Esophagus muscularis mucosa (tissue), 3 donors: ENCODE measurements around the gene NPB.

ENCODE experiments used
- POLR2A ChIP-seq: fragments of 450-650 bp; IDR thresholded peaks from one replicate; pipeline ENCODE4 v1.6.1; 2017; ENCODE audit warnings: antibody characterized with exemption, moderate library complexity, mild to moderate bottlenecking, low read depth
- POLR2AphosphoS5 ChIP-seq, 2 donors: sonication (generic); formaldehyde crosslinking; IDR thresholded peaks; one replicate each; pipeline ENCODE4 v1.6.1; 2017; ENCODE audit warnings: antibody characterized with exemption in 2 of 2
- TF ChIP-seq, protein P1 (sequence below), 3 experiments: fragments of 200-600 bp in 2 of 3; fragments of 450-650 bp in 1 of 3; sonication (generic) in 2 of 3; IDR thresholded peaks; one replicate each; pipeline ENCODE4 v1.5.1; 2017 to 2019; ENCODE audit warnings: antibody characterized with exemption in 3 of 3, mild to moderate bottlenecking in 2 of 3, moderate library complexity in 1 of 3

DNA sequence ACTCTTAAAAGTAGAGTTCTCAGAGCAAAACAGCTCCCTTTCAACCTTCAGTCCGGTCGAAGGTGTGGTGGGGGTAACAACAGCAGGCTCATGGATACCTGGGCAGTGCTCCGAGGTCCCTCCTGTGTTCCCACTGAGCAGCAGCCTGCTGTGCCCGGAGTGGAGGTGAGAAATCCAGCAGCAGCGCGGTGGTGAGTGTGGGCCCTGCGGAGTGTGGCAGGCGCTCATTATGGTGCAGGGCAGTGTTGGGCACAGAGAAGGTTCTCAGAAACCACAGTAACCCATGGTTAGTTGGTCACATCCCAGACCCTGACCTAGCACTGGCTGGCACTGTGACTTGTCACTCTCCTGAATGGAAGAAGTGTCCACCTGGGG lies 36.7 kb upstream of the NPB start:
- TF ChIP-seq, protein P1, sequence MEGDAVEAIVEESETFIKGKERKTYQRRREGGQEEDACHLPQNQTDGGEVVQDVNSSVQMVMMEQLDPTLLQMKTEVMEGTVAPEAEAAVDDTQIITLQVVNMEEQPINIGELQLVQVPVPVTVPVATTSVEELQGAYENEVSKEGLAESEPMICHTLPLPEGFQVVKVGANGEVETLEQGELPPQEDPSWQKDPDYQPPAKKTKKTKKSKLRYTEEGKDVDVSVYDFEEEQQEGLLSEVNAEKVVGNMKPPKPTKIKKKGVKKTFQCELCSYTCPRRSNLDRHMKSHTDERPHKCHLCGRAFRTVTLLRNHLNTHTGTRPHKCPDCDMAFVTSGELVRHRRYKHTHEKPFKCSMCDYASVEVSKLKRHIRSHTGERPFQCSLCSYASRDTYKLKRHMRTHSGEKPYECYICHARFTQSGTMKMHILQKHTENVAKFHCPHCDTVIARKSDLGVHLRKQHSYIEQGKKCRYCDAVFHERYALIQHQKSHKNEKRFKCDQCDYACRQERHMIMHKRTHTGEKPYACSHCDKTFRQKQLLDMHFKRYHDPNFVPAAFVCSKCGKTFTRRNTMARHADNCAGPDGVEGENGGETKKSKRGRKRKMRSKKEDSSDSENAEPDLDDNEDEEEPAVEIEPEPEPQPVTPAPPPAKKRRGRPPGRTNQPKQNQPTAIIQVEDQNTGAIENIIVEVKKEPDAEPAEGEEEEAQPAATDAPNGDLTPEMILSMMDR (IDR thresholded peaks at IDR 0.05) = no peak
- no peak for TF ChIP-seq POLR2A
- TF ChIP-seq POLR2AphosphoS5 (IDR thresholded peaks at IDR 0.05) = no peak
